ENCODE results near the gene RAD51B.

RAD51B gene

GRCh38 chr14:68607867-68608573 is 788.4 kb downstream of the RAD51B start:
- WGBS, result 85% methylated on average over 14 of the region's 14 CpGs
- Histone ChIP-seq H3K27me3 (ENCODE audit: insufficient read depth, low read length) (no peaks in the 10 kb centered on the region), H3K4me3 (ENCODE audit: low read length) (no peak overlapping the region), H3K4me1 (ENCODE audit: insufficient read depth, low read length) (peaks cover 22% of the 10 kb centered on the region), H3K9ac (ENCODE audit: low read depth, low read length) (no peak overlapping the region), H3K36me3 (ENCODE audit: insufficient read depth, low read length) (no peaks in the 10 kb centered on the region), H3K9me3 (ENCODE audit: insufficient read depth, low read depth, low read length) (no peaks in the 10 kb centered on the region), H3K27ac (ENCODE audit: low read depth, low read length) (no peak overlapping the region)

- no peaks in the 10 kb centered on the region for H3K27me3 ChIP-seq (ENCODE audit: insufficient read depth, low read length)
- H3K4me1 ChIP-seq (ENCODE audit: insufficient read depth, low read length), result peaks cover 22% of the 10 kb centered on the region
- no peaks in the 10 kb centered on the region for H3K36me3 ChIP-seq (ENCODE audit: insufficient read depth, low read length)
- H3K27ac ChIP-seq (ENCODE audit: low read depth, low read length), result no peak overlapping the region
- no peaks in the 10 kb centered on the region for H3K9me3 ChIP-seq (ENCODE audit: insufficient read depth, low read depth, low read length)
- 93% methylated on average over 4 of the region's 4 CpGs for WGBS
- H3K4me3 ChIP-seq (ENCODE audit: low read length), result no peak overlapping the region
- no peak overlapping the region for H3K9ac ChIP-seq (ENCODE audit: low read depth, low read length)
Measured at GRCh38 chr14:68608574-68608962, 789.0 kb downstream of the RAD51B start.

- Histone ChIP-seq H3K9me3 (ENCODE audit: insufficient read depth, low read depth, low read length) (no peaks in the 10 kb centered on the region; the same call in 1 of the 2 replicates), H3K36me3 (ENCODE audit: insufficient read depth, low read length) (no peaks in the 10 kb centered on the region), H3K4me3 (ENCODE audit: low read length) (no peak overlapping the region), H3K27ac (ENCODE audit: low read depth, low read length) (no peak overlapping the region), H3K4me1 (ENCODE audit: insufficient read depth, low read length) (peaks cover 22% of the 10 kb centered on the region), H3K9ac (ENCODE audit: low read depth, low read length) (no peak overlapping the region), H3K27me3 (ENCODE audit: insufficient read depth, low read length) (no peaks in the 10 kb centered on the region)
- WGBS, result 90% methylated on average over 7 of the region's 7 CpGs
Measured at GRCh38 chr14:68609012-68609411, 789.4 kb downstream of the RAD51B start.

- Histone ChIP-seq H3K9ac (ENCODE audit: low read depth, low read length) (no peak overlapping the region), H3K27ac (ENCODE audit: low read depth, low read length) (no peak overlapping the region), H3K36me3 (ENCODE audit: insufficient read depth, low read length) (no peaks in the 10 kb centered on the region), H3K4me1 (ENCODE audit: insufficient read depth, low read length) (peaks cover 22% of the 10 kb centered on the region), H3K4me3 (ENCODE audit: low read length) (no peak overlapping the region), H3K9me3 (ENCODE audit: insufficient read depth, low read depth, low read length) (peaks cover 3% of the 10 kb centered on the region; the same call in 1 of the 2 replicates), H3K27me3 (ENCODE audit: insufficient read depth, low read length) (no peaks in the 10 kb centered on the region)
- WGBS, result 92% methylated on average over 8 of the region's 8 CpGs
Measured at GRCh38 chr14:68610251-68610793, 790.7 kb downstream of the RAD51B start.

GRCh38 chr14:68611599-68611998 is 792.0 kb downstream of the RAD51B start:
- H3K4me1 ChIP-seq (ENCODE audit: insufficient read depth, low read length), result peaks cover 21% of the 10 kb centered on the region
- peaks cover 15% of the 10 kb centered on the region for H3K9me3 ChIP-seq (ENCODE audit: insufficient read depth, low read depth, low read length)
- 92% methylated on average over 4 of the region's 4 CpGs for WGBS
- no peak overlapping the region for H3K27ac ChIP-seq (ENCODE audit: low read depth, low read length)
- no peaks in the 10 kb centered on the region for H3K27me3 ChIP-seq (ENCODE audit: insufficient read depth, low read length)
- no peaks in the 10 kb centered on the region for H3K36me3 ChIP-seq (ENCODE audit: insufficient read depth, low read length)
- no peak overlapping the region for H3K9ac ChIP-seq (ENCODE audit: low read depth, low read length)
- H3K4me3 ChIP-seq (ENCODE audit: low read length), result no peak overlapping the region

GRCh38 chr14:68612049-68612448 is 792.5 kb downstream of the RAD51B start:
- Histone ChIP-seq H3K36me3 (ENCODE audit: insufficient read depth, low read length) (no peaks in the 10 kb centered on the region), H3K9ac (ENCODE audit: low read depth, low read length) (no peak overlapping the region), H3K27me3 (ENCODE audit: insufficient read depth, low read length) (no peaks in the 10 kb centered on the region), H3K9me3 (ENCODE audit: insufficient read depth, low read depth, low read length) (peaks cover 20% of the 10 kb centered on the region), H3K4me1 (ENCODE audit: insufficient read depth, low read length) (peaks cover 16% of the 10 kb centered on the region), H3K27ac (ENCODE audit: low read depth, low read length) (no peak overlapping the region), H3K4me3 (ENCODE audit: low read length) (no peak overlapping the region)
- 79% methylated on average over 5 of the region's 5 CpGs for WGBS

GRCh38 chr14:68616221-68616902 is 796.8 kb downstream of the RAD51B start:
- peaks cover 28% of the 10 kb centered on the region for H3K9me3 ChIP-seq (ENCODE audit: insufficient read depth, low read depth, low read length)
- H3K27me3 ChIP-seq (ENCODE audit: insufficient read depth, low read length), result no peaks in the 10 kb centered on the region

GRCh38 chr14:68619790-68620574 is 800.4 kb downstream of the RAD51B start:
- no peaks in the 10 kb centered on the region for H3K36me3 ChIP-seq (ENCODE audit: insufficient read depth, low read length)
- no peak overlapping the region for H3K4me3 ChIP-seq (ENCODE audit: low read length)
- WGBS, result 86% methylated on average over 3 of the region's 4 CpGs

More at GRCh38 chr14:68616221-68616902, 796.8 kb downstream of the RAD51B start:
- H3K9ac ChIP-seq (ENCODE audit: low read depth, low read length), result no peak overlapping the region
- no peaks in the 10 kb centered on the region for H3K36me3 ChIP-seq (ENCODE audit: insufficient read depth, low read length)
- H3K4me3 ChIP-seq (ENCODE audit: low read length), result no peak overlapping the region
- peaks cover 3% of the 10 kb centered on the region; the same call in 1 of the 2 replicates for H3K4me1 ChIP-seq (ENCODE audit: insufficient read depth, low read length)
- no peak overlapping the region for H3K27ac ChIP-seq (ENCODE audit: low read depth, low read length)
- WGBS, result no CpG with 5 or more reads among the region's 1 CpG

GRCh38 chr14:68621400-68622365 is 802.1 kb downstream of the RAD51B start:
- Histone ChIP-seq H3K9ac (ENCODE audit: low read depth, low read length) (no peak overlapping the region), H3K4me3 (ENCODE audit: low read length) (no peak overlapping the region), H3K27me3 (ENCODE audit: insufficient read depth, low read length) (no peaks in the 10 kb centered on the region), H3K4me1 (ENCODE audit: insufficient read depth, low read length) (no peaks in the 10 kb centered on the region), H3K9me3 (ENCODE audit: insufficient read depth, low read depth, low read length) (peaks cover 12% of the 10 kb centered on the region), H3K27ac (ENCODE audit: low read depth, low read length) (no peak overlapping the region), H3K36me3 (ENCODE audit: insufficient read depth, low read length) (no peaks in the 10 kb centered on the region)
- WGBS, result 84% methylated on average over 6 of the region's 6 CpGs

More at GRCh38 chr14:68619790-68620574, 800.4 kb downstream of the RAD51B start:
- Histone ChIP-seq H3K27me3 (ENCODE audit: insufficient read depth, low read length) (no peaks in the 10 kb centered on the region), H3K9ac (ENCODE audit: low read depth, low read length) (no peak overlapping the region), H3K27ac (ENCODE audit: low read depth, low read length) (no peak overlapping the region), H3K4me1 (ENCODE audit: insufficient read depth, low read length) (no peaks in the 10 kb centered on the region), H3K9me3 (ENCODE audit: insufficient read depth, low read depth, low read length) (peaks cover 27% of the 10 kb centered on the region)

- Histone ChIP-seq H3K9ac (ENCODE audit: low read depth, low read length) (no peak overlapping the region), H3K9me3 (ENCODE audit: insufficient read depth, low read depth, low read length) (peaks cover under 1% of the 10 kb centered on the region; the same call in 1 of the 2 replicates), H3K27ac (ENCODE audit: low read depth, low read length) (no peak overlapping the region), H3K4me3 (ENCODE audit: low read length) (no peak overlapping the region), H3K36me3 (ENCODE audit: insufficient read depth, low read length) (no peaks in the 10 kb centered on the region), H3K27me3 (ENCODE audit: insufficient read depth, low read length) (no peaks in the 10 kb centered on the region), H3K4me1 (ENCODE audit: insufficient read depth, low read length) (peaks cover under 1% of the 10 kb centered on the region; the same call in 1 of the 2 replicates)
- WGBS, result 82% methylated on average over 5 of the region's 5 CpGs
Measured at GRCh38 chr14:68622856-68623255, 803.3 kb downstream of the RAD51B start.

Measured in HUES64 (cell line).